Measurements from ENCODE around the gene SKOR1.

SKOR1 gene

GRCh38 chr15:67824976-67825880, at the start of gene SKOR1:
TSS of gene SKOR1 (plus strand) at chr15:67825509. CDS start at chr15:67825603, 94 bp downstream.
- no peak for DNase-seq (ENCODE audit: low read depth in 2 of 3, low spot score in 1 of 3)

- no peak for DNase-seq (ENCODE audit: low read depth in 2 of 3, low spot score in 1 of 3)
These were observed 49.3 kb upstream of the SKOR1 start for GRCh38 chr15:67775998-67776397.

GRCh38 chr15:67776600-67776999, 48.7 kb upstream of the SKOR1 start:
- DNase-seq (ENCODE audit: low read depth in 2 of 3, low spot score in 1 of 3) = no peak

GRCh38 chr15:67777071-67777470, 48.2 kb upstream of the SKOR1 start:
- DNase-seq (ENCODE audit: low read depth in 2 of 3, low spot score in 1 of 3) = no peak

GRCh38 chr15:67777773-67778172, 47.5 kb upstream of the SKOR1 start:
- DNase-seq (ENCODE audit: low read depth in 2 of 3, low spot score in 1 of 3) = no peak

GRCh38 chr15:67778968-67779548, 46.3 kb upstream of the SKOR1 start:
- no peak for DNase-seq (ENCODE audit: low read depth in 2 of 3, low spot score in 1 of 3)

- no peak for DNase-seq (ENCODE audit: low read depth in 2 of 3, low spot score in 1 of 3)
These were observed 45.7 kb upstream of the SKOR1 start for GRCh38 chr15:67779549-67780111.

GRCh38 chr15:67781061-67781460, 44.2 kb upstream of the SKOR1 start:
- DNase-seq (ENCODE audit: low read depth in 2 of 3, low spot score in 1 of 3) = no peak

GRCh38 chr15:67781907-67782690, 43.2 kb upstream of the SKOR1 start:
- DNase-seq (ENCODE audit: low read depth in 2 of 3, low spot score in 1 of 3) = no peak

- DNase-seq (ENCODE audit: low read depth in 2 of 3, low spot score in 1 of 3) = no peak
These were observed 42.7 kb upstream of the SKOR1 start for GRCh38 chr15:67782691-67782991.

GRCh38 chr15:67783303-67783702, 42.0 kb upstream of the SKOR1 start:
- DNase-seq (ENCODE audit: low read depth in 2 of 3, low spot score in 1 of 3) = no peak

- DNase-seq (ENCODE audit: low read depth in 2 of 3, low spot score in 1 of 3) = no peak
These were observed 41.1 kb upstream of the SKOR1 start for GRCh38 chr15:67784090-67784781.

- no peak for DNase-seq (ENCODE audit: low read depth in 2 of 3, low spot score in 1 of 3)
These were observed 40.4 kb upstream of the SKOR1 start for GRCh38 chr15:67784856-67785430.

- DNase-seq (ENCODE audit: low read depth in 2 of 3, low spot score in 1 of 3) = no peak
These were observed 39.9 kb upstream of the SKOR1 start for GRCh38 chr15:67785431-67785830.

- DNase-seq (ENCODE audit: low read depth in 2 of 3, low spot score in 1 of 3) = no peak
These were observed 38.7 kb upstream of the SKOR1 start for GRCh38 chr15:67786646-67787045.

GRCh38 chr15:67788986-67789385, 36.3 kb upstream of the SKOR1 start:
- no peak for DNase-seq (ENCODE audit: low read depth in 2 of 3, low spot score in 1 of 3)

- no peak for DNase-seq (ENCODE audit: low read depth in 2 of 3, low spot score in 1 of 3)
These were observed 34.5 kb upstream of the SKOR1 start for GRCh38 chr15:67790610-67791319.

GRCh38 chr15:67792250-67792942, 32.9 kb upstream of the SKOR1 start:
- DNase-seq (ENCODE audit: low read depth in 2 of 3, low spot score in 1 of 3) = no peak

- peak; percentile 28 to 37 (median 29) for DNase-seq (ENCODE audit: low read depth in 2 of 3, low spot score in 1 of 3)
These were observed 30.3 kb upstream of the SKOR1 start for GRCh38 chr15:67794832-67795574.
